SK-N-SH (cell line): ENCODE results near the gene RASIP1. TPM values are rescaled to one million over a fixed set of nuclear protein-coding genes. Genes with fewer than 3 reads are reported as not detected.
A peak's percentile ranks its signal among the peaks of the same experiment; 100 is the strongest.

Experiments used
- CTCF ChIA-PET: fragments of 300-600, 350-600 bp; formaldehyde crosslinking; extraction: SDS; loops from one replicate; lab custom pipeline; 2021; lab: Yijun Ruan, JAX
- POLR2A ChIA-PET: fragments of 350-600 bp; sonication (Branson Sonifier 250); formaldehyde crosslinking; extraction: SDS; loops from one replicate; lab custom pipeline; 2020; ENCODE audit warnings: antibody characterized with exemption, inconsistent platforms; lab: Yijun Ruan, JAX
- DNase-seq: peaks from one replicate; pipeline ENCODE4 v3.0.0; 2012
- H2AFZ ChIP-seq: fragments of 200-600 bp; sonication (generic); 2 replicates; pipeline ENCODE4 v1.8.1; 2016; ENCODE audit warnings: antibody characterized with exemption, mild to moderate bottlenecking, low read depth
- H3F3A ChIP-seq: fragments of 200-600 bp; sonication (generic); replicated peaks from 2 replicates; pipeline ENCODE3; 2016; ENCODE audit warnings: antibody characterized with exemption, mild to moderate bottlenecking; ENCODE audit not compliant: insufficient read depth
- H3K27ac ChIP-seq, 2 experiments: fragments of 200-500 bp in 1 of 2; fragments of 200-600 bp in 1 of 2; sonication (Bioruptor generic) in 1 of 2; sonication (generic), shearing (Covaris generic) in 1 of 2; 2 replicates each; pipeline versions ENCODE4 v1.5.1 to v1.6.1; 2014 to 2016; ENCODE audit warnings: low read depth in 2 of 2, inconsistent platforms in 1 of 2, low read length in 1 of 2, mild to moderate bottlenecking in 1 of 2, mixed read lengths in 1 of 2
- H3K27me3 ChIP-seq: fragments of 200-600 bp; sonication (generic), shearing (Covaris generic); 2 replicates; pipeline ENCODE4 v1.6.1; 2016; ENCODE audit warnings: mixed run types; ENCODE audit not compliant: insufficient read depth
- H3K36me3 ChIP-seq, 2 experiments: fragments of 200-500 bp in 1 of 2; fragments of 200-600 bp in 1 of 2; sonication (Bioruptor generic) in 1 of 2; sonication (generic) in 1 of 2; replicated peaks in 1 of 2; 2 replicates each; pipeline versions ENCODE3 to v1.5.1; 2014 to 2016; ENCODE audit warnings: low read length in 1 of 2, mild to moderate bottlenecking in 1 of 2; ENCODE audit not compliant: insufficient read depth in 2 of 2, control insufficient read depth in 1 of 2
- H3K4me1 ChIP-seq, 2 experiments: fragments of 200-500 bp in 1 of 2; fragments of 200-600 bp in 1 of 2; sonication (Bioruptor generic) in 1 of 2; sonication (generic), shearing (Covaris generic) in 1 of 2; 2 replicates each; pipeline versions ENCODE4 v1.5.1 to v1.6.1; 2014 to 2016; ENCODE audit warnings: low read depth in 1 of 2, low read length in 1 of 2, mixed run types in 1 of 2; ENCODE audit not compliant: insufficient read depth in 2 of 2, control insufficient read depth in 1 of 2
- H3K4me2 ChIP-seq: fragments of 200-600 bp; sonication (generic), shearing (Covaris generic); 2 replicates; pipeline ENCODE4 v1.6.1; 2017; ENCODE audit warnings: mixed run types
- H3K4me3 ChIP-seq, 2 experiments: fragments of 200-500 bp in 1 of 2; fragments of 200-600 bp in 1 of 2; sonication (Bioruptor generic) in 1 of 2; sonication (generic), shearing (Covaris generic) in 1 of 2; 2 replicates each; pipeline versions ENCODE4 v1.5.1 to v1.8.1; 2014 to 2016; ENCODE audit warnings: low read depth in 2 of 2, inconsistent platforms in 1 of 2, low read length in 1 of 2, mild to moderate bottlenecking in 1 of 2, mixed read lengths in 1 of 2, moderate library complexity in 1 of 2
- H3K79me2 ChIP-seq: fragments of 200-600 bp; sonication (generic); 2 replicates; pipeline ENCODE4 v1.8.1; 2017; ENCODE audit warnings: mild to moderate bottlenecking; ENCODE audit not compliant: insufficient read depth
- H3K9ac ChIP-seq: fragments of 200-600 bp; sonication (generic); 2 replicates; pipeline ENCODE4 v1.6.1; 2017; ENCODE audit warnings: mixed run types
- H3K9me2 ChIP-seq: fragments of 200-600 bp; sonication (generic); 2 replicates; pipeline ENCODE4 v1.6.1; 2017; ENCODE audit warnings: mixed run types
- H3K9me3 ChIP-seq: fragments of 200-600 bp; sonication (generic); 2 replicates; pipeline ENCODE4 v1.6.1; 2017; ENCODE audit warnings: mixed run types, mild to moderate bottlenecking, moderate library complexity
- H4K20me1 ChIP-seq: fragments of 200-600 bp; sonication (generic); 2 replicates; pipeline ENCODE4 v1.6.1; 2017; ENCODE audit warnings: mild to moderate bottlenecking, mixed run types; ENCODE audit not compliant: insufficient read depth
- CHD2 ChIP-seq: fragments of 150-350 bp; IDR thresholded peaks from 2 replicates; pipeline ENCODE4 v1.6.1; 2018; ENCODE audit warnings: low read length; ENCODE audit not compliant: partially characterized antibody
- ELF1 ChIP-seq: IDR thresholded peaks from 2 replicates; pipeline ENCODE4 v1.4.0; 2012
- EZH2phosphoT487 ChIP-seq: fragments of 200-600 bp; sonication (generic); IDR thresholded peaks from 2 replicates; pipeline ENCODE4 v1.6.1; 2017; ENCODE audit warnings: low read depth, mixed run types, mild to moderate bottlenecking, antibody characterized with exemption, moderate library complexity, borderline replicate concordance
- FOSL2 ChIP-seq: IDR thresholded peaks from 2 replicates; pipeline ENCODE4 v1.4.0; 2012; ENCODE audit warnings: low read depth, mild to moderate bottlenecking, moderate library complexity, borderline replicate concordance
- GABPA ChIP-seq: IDR thresholded peaks from 2 replicates; pipeline ENCODE4 v1.4.0; 2012; ENCODE audit warnings: low read depth, mild to moderate bottlenecking
- GATA2 ChIP-seq: sonication (generic); formaldehyde crosslinking; IDR thresholded peaks from 2 replicates; pipeline ENCODE4 v1.5.0; 2020; ENCODE audit warnings: mild to moderate bottlenecking, missing genetic modification reagents
- JUND ChIP-seq: IDR thresholded peaks from 2 replicates; pipeline ENCODE4 v1.4.0; 2012
- MXI1 ChIP-seq: IDR thresholded peaks from 2 replicates; pipeline ENCODE4 v1.6.1; 2012; ENCODE audit warnings: mild to moderate bottlenecking, low read depth, low read length, improper control_type of control experiment
- NFIC ChIP-seq: IDR thresholded peaks from 2 replicates; pipeline ENCODE4 v1.4.0; 2012; ENCODE audit warnings: borderline replicate concordance
- NRF1 ChIP-seq: IDR thresholded peaks from 2 replicates; pipeline ENCODE4 v1.6.1; 2012; ENCODE audit warnings: low read depth, mild to moderate bottlenecking, low read length
- POLR2AphosphoS5 ChIP-seq: IDR thresholded peaks from 2 replicates; pipeline ENCODE4 v1.6.1; 2012; ENCODE audit warnings: low read depth, low read length
- RAD21 ChIP-seq: IDR thresholded peaks from 2 replicates; pipeline ENCODE4 v1.6.1; 2012; ENCODE audit warnings: mild to moderate bottlenecking, low read length
- RCOR1 ChIP-seq: fragments of 150-350 bp; IDR thresholded peaks from 2 replicates; pipeline ENCODE4 v1.6.1; 2017; ENCODE audit warnings: antibody characterized with exemption, low read length
- RFX5 ChIP-seq: IDR thresholded peaks from 2 replicates; pipeline ENCODE4 v1.6.1; 2012; ENCODE audit warnings: mild to moderate bottlenecking, improper control_type of control experiment, low read length
- SMC3 ChIP-seq: IDR thresholded peaks from 2 replicates; pipeline ENCODE4 v1.6.1; 2012; ENCODE audit warnings: low read depth, low read length, improper control_type of control experiment
- TCF12 ChIP-seq: IDR thresholded peaks from 2 replicates; pipeline ENCODE4 v1.4.0; 2012
- TEAD4 ChIP-seq: IDR thresholded peaks from 2 replicates; pipeline ENCODE4 v1.4.0; 2012; ENCODE audit warnings: mild to moderate bottlenecking, borderline replicate concordance; ENCODE audit not compliant: insufficient read depth
- WGBS: methylation state at CpG from one replicate; pipeline ENCODE4 v1.1.6; 2017; ENCODE audit warnings: low lambda C conversion rate; 5-methylcytosine and 5-hydroxymethylcytosine counted together
- polyA plus RNA-seq, 3 experiments: library from polyadenylated mRNA; depleted of rRNA; stranded (reverse); fragments of >200 nt; gene quantifications; 2 replicates each; pipeline ENCODE4 v1.2.3, GENCODE V29; 2012
- TF ChIP-seq, protein P1 (sequence below): IDR thresholded peaks from 2 replicates; pipeline ENCODE4 v1.4.0; 2012; ENCODE audit warnings: low read depth, borderline replicate concordance
- TF ChIP-seq, protein P2 (sequence below): IDR thresholded peaks from 2 replicates; pipeline ENCODE4 v1.4.0; 2012; ENCODE audit warnings: low read depth, borderline replicate concordance
- TF ChIP-seq, protein P3 (sequence below): IDR thresholded peaks from 2 replicates; pipeline ENCODE4; 2012
- TF ChIP-seq, protein P4 (sequence below): fragments of 150-350 bp; IDR thresholded peaks from 2 replicates; pipeline ENCODE4 v1.6.1; 2017; ENCODE audit warnings: antibody characterized with exemption, low read length, low read depth, borderline replicate concordance
- TF ChIP-seq, protein P5 (sequence below): fragments of 150-350 bp; IDR thresholded peaks from 2 replicates; pipeline ENCODE4 v1.6.1; 2016; ENCODE audit warnings: mild to moderate bottlenecking, low read depth, low read length
- TF ChIP-seq, protein P6 (sequence below): IDR thresholded peaks from 2 replicates; pipeline ENCODE4 v1.6.1; 2012; ENCODE audit warnings: mild to moderate bottlenecking, low read depth, low read length, moderate library complexity

The RASIP1 gene
- polyA plus RNA-seq, 1 of the 3 experiments (the other 2 are of a cell fraction), result 0.41 TPM

DNA sequence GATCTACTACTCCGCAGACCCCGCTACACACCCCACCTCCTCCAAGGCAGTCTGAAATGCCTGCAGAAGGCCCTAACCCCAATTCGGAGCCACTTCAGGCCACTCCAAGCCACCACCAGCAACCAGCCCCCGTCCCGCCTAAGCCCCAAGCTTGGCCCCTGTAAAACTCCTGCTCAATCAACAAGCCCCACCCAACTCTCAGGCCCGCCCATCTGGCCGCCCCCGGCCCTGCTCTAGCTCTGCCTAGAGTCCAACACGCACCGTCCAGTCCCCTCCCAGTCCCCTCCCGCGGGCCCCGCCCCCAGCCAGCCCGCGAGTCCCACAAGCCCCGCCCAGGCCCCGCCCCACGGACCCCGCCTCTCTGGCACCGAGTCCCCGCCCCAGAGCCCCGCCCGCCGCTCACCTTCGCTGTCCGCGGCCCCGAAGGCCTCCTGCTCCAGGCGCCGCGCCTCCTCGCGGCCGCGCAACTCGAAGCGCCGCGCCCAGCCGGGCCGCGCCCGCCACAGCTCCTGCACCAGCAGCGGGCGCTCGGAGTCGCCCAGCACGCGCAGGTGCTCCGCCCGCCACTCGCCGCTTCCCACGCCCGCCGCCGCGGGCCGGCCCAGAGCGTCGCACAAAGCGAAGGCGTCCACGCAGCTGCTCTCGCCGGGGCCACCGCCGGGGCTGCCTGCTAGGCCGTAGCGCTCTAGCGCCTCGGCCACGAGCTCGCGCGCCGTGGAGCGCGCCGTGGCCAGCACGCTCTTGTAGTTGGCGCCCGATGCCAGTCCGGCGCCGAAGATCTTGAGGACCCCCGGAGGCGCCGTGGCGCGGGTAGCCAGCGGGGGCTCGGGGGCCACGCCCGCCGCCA, 1.6 kb downstream of the RASIP1 start:
- H3K36me3 ChIP-seq, result no peaks in the 10 kb centered on the region
- H3K9me3 ChIP-seq, result no peaks in the 10 kb centered on the region
- H3K4me3 ChIP-seq, result peak overlapping the region; percentile 53 to 57
- WGBS, result 10% methylated on average over 19 of the region's 96 CpGs
- peak overlapping the region; percentile 88; the same call in 1 of the 2 replicates for H2AFZ ChIP-seq
- peaks cover 0 to 16% of the 10 kb centered on the region in 2 experiments; a peak in 1 of 4 replicates for H3K4me1 ChIP-seq
- peak; percentile 100 for DNase-seq
- no peaks in the 10 kb centered on the region for H3K9me2 ChIP-seq
- no peaks in the 10 kb centered on the region for H4K20me1 ChIP-seq
- H3K79me2 ChIP-seq, result no peaks in the 10 kb centered on the region
- H3K4me2 ChIP-seq, result peak overlapping the region; percentile 87
- H3K27ac ChIP-seq, result peak overlapping the region in 1 of 2 experiments; percentile 7; a peak in 1 of 4 replicates
- CTCF ChIA-PET, result interaction anchor here (0.5 to 2.2 kb wide), 21 partner anchors 11 to 795 kb away, joined by 3 to 22 read pairs (median 4); partner anchors contain the start of gene CA11
- peak overlapping the region; percentile 34; the same call in 1 of the 2 replicates for H3K9ac ChIP-seq
- H3K27me3 ChIP-seq, result no peaks in the 10 kb centered on the region
- POLR2A ChIA-PET, result interaction anchor here (0.5 to 1.7 kb wide), 10 partner anchors 9 to 253 kb away, joined by 3 to 11 read pairs (median 4); partner anchors contain the start of gene CA11
- H3F3A ChIP-seq, result peaks cover 7% of the 10 kb centered on the region
- TF ChIP-seq, protein P1, sequence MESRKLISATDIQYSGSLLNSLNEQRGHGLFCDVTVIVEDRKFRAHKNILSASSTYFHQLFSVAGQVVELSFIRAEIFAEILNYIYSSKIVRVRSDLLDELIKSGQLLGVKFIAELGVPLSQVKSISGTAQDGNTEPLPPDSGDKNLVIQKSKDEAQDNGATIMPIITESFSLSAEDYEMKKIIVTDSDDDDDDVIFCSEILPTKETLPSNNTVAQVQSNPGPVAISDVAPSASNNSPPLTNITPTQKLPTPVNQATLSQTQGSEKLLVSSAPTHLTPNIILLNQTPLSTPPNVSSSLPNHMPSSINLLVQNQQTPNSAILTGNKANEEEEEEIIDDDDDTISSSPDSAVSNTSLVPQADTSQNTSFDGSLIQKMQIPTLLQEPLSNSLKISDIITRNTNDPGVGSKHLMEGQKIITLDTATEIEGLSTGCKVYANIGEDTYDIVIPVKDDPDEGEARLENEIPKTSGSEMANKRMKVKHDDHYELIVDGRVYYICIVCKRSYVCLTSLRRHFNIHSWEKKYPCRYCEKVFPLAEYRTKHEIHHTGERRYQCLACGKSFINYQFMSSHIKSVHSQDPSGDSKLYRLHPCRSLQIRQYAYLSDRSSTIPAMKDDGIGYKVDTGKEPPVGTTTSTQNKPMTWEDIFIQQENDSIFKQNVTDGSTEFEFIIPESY, result no peak
- TF ChIP-seq, protein P2, sequence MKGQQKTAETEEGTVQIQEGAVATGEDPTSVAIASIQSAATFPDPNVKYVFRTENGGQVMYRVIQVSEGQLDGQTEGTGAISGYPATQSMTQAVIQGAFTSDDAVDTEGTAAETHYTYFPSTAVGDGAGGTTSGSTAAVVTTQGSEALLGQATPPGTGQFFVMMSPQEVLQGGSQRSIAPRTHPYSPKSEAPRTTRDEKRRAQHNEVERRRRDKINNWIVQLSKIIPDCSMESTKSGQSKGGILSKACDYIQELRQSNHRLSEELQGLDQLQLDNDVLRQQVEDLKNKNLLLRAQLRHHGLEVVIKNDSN, result no peak
- TF ChIP-seq TCF12 (no peak), JUND (no peak), NFIC (no peak), RAD21 (peak; percentile 49), GATA2 (CRISPR knock-in tag) (no peak), FOSL2 (no peak), RCOR1 (no peak; the same call in 1 of the 2 replicates), CHD2 (peak; percentile 21), POLR2AphosphoS5 (no peak), SMC3 (peak; percentile 71), MXI1 (peak; percentile 41; the same call in 1 of the 2 replicates), TEAD4 (no peak), ELF1 (no peak), NRF1 (peak; percentile 60), GABPA (no peak), RFX5 (no peak), EZH2phosphoT487 (no peak)
- TF ChIP-seq, protein P3, sequence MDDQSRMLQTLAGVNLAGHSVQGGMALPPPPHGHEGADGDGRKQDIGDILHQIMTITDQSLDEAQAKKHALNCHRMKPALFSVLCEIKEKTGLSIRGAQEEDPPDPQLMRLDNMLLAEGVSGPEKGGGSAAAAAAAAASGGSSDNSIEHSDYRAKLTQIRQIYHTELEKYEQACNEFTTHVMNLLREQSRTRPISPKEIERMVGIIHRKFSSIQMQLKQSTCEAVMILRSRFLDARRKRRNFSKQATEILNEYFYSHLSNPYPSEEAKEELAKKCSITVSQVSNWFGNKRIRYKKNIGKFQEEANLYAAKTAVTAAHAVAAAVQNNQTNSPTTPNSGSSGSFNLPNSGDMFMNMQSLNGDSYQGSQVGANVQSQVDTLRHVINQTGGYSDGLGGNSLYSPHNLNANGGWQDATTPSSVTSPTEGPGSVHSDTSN, result no peak
- TF ChIP-seq, protein P4, sequence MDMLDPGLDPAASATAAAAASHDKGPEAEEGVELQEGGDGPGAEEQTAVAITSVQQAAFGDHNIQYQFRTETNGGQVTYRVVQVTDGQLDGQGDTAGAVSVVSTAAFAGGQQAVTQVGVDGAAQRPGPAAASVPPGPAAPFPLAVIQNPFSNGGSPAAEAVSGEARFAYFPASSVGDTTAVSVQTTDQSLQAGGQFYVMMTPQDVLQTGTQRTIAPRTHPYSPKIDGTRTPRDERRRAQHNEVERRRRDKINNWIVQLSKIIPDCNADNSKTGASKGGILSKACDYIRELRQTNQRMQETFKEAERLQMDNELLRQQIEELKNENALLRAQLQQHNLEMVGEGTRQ, result no peak
- TF ChIP-seq, protein P5, sequence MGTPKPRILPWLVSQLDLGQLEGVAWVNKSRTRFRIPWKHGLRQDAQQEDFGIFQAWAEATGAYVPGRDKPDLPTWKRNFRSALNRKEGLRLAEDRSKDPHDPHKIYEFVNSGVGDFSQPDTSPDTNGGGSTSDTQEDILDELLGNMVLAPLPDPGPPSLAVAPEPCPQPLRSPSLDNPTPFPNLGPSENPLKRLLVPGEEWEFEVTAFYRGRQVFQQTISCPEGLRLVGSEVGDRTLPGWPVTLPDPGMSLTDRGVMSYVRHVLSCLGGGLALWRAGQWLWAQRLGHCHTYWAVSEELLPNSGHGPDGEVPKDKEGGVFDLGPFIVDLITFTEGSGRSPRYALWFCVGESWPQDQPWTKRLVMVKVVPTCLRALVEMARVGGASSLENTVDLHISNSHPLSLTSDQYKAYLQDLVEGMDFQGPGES, result no peak
- TF ChIP-seq, protein P6, sequence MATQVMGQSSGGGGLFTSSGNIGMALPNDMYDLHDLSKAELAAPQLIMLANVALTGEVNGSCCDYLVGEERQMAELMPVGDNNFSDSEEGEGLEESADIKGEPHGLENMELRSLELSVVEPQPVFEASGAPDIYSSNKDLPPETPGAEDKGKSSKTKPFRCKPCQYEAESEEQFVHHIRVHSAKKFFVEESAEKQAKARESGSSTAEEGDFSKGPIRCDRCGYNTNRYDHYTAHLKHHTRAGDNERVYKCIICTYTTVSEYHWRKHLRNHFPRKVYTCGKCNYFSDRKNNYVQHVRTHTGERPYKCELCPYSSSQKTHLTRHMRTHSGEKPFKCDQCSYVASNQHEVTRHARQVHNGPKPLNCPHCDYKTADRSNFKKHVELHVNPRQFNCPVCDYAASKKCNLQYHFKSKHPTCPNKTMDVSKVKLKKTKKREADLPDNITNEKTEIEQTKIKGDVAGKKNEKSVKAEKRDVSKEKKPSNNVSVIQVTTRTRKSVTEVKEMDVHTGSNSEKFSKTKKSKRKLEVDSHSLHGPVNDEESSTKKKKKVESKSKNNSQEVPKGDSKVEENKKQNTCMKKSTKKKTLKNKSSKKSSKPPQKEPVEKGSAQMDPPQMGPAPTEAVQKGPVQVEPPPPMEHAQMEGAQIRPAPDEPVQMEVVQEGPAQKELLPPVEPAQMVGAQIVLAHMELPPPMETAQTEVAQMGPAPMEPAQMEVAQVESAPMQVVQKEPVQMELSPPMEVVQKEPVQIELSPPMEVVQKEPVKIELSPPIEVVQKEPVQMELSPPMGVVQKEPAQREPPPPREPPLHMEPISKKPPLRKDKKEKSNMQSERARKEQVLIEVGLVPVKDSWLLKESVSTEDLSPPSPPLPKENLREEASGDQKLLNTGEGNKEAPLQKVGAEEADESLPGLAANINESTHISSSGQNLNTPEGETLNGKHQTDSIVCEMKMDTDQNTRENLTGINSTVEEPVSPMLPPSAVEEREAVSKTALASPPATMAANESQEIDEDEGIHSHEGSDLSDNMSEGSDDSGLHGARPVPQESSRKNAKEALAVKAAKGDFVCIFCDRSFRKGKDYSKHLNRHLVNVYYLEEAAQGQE, result no peak
